SK-N-SH (cell line): ENCODE data around the gene CELSR1. TPM values are rescaled to one million over a fixed set of nuclear protein-coding genes. Genes with fewer than 3 reads are reported as not detected.

Source experiments
- CTCF ChIA-PET: fragments of 300-600, 350-600 bp; formaldehyde crosslinking; extraction: SDS; loops from one replicate; lab custom pipeline; 2021; lab: Yijun Ruan, JAX
- POLR2A ChIA-PET: fragments of 350-600 bp; sonication (Branson Sonifier 250); formaldehyde crosslinking; extraction: SDS; loops from one replicate; lab custom pipeline; 2020; ENCODE audit warnings: antibody characterized with exemption, inconsistent platforms; lab: Yijun Ruan, JAX
- DNase-seq: peaks from one replicate; pipeline ENCODE4 v3.0.0; 2012
- H2AFZ ChIP-seq: fragments of 200-600 bp; sonication (generic); 2 replicates; pipeline ENCODE4 v1.8.1; 2016; ENCODE audit warnings: antibody characterized with exemption, mild to moderate bottlenecking, low read depth
- H3F3A ChIP-seq: fragments of 200-600 bp; sonication (generic); replicated peaks from 2 replicates; pipeline ENCODE3; 2016; ENCODE audit warnings: antibody characterized with exemption, mild to moderate bottlenecking; ENCODE audit not compliant: insufficient read depth
- H3K27ac ChIP-seq, 2 experiments: fragments of 200-500 bp in 1 of 2; fragments of 200-600 bp in 1 of 2; sonication (Bioruptor generic) in 1 of 2; sonication (generic), shearing (Covaris generic) in 1 of 2; 2 replicates each; pipeline versions ENCODE4 v1.5.1 to v1.6.1; 2014 to 2016; ENCODE audit warnings: low read depth in 2 of 2, inconsistent platforms in 1 of 2, low read length in 1 of 2, mild to moderate bottlenecking in 1 of 2, mixed read lengths in 1 of 2
- H3K27me3 ChIP-seq: fragments of 200-600 bp; sonication (generic), shearing (Covaris generic); 2 replicates; pipeline ENCODE4 v1.6.1; 2016; ENCODE audit warnings: mixed run types; ENCODE audit not compliant: insufficient read depth
- H3K36me3 ChIP-seq, 2 experiments: fragments of 200-500 bp in 1 of 2; fragments of 200-600 bp in 1 of 2; sonication (Bioruptor generic) in 1 of 2; sonication (generic) in 1 of 2; replicated peaks in 1 of 2; 2 replicates each; pipeline versions ENCODE3 to v1.5.1; 2014 to 2016; ENCODE audit warnings: low read length in 1 of 2, mild to moderate bottlenecking in 1 of 2; ENCODE audit not compliant: insufficient read depth in 2 of 2, control insufficient read depth in 1 of 2
- H3K4me1 ChIP-seq, 2 experiments: fragments of 200-500 bp in 1 of 2; fragments of 200-600 bp in 1 of 2; sonication (Bioruptor generic) in 1 of 2; sonication (generic), shearing (Covaris generic) in 1 of 2; 2 replicates each; pipeline versions ENCODE4 v1.5.1 to v1.6.1; 2014 to 2016; ENCODE audit warnings: low read depth in 1 of 2, low read length in 1 of 2, mixed run types in 1 of 2; ENCODE audit not compliant: insufficient read depth in 2 of 2, control insufficient read depth in 1 of 2
- H3K4me2 ChIP-seq: fragments of 200-600 bp; sonication (generic), shearing (Covaris generic); 2 replicates; pipeline ENCODE4 v1.6.1; 2017; ENCODE audit warnings: mixed run types
- H3K4me3 ChIP-seq, 2 experiments: fragments of 200-500 bp in 1 of 2; fragments of 200-600 bp in 1 of 2; sonication (Bioruptor generic) in 1 of 2; sonication (generic), shearing (Covaris generic) in 1 of 2; 2 replicates each; pipeline versions ENCODE4 v1.5.1 to v1.8.1; 2014 to 2016; ENCODE audit warnings: low read depth in 2 of 2, inconsistent platforms in 1 of 2, low read length in 1 of 2, mild to moderate bottlenecking in 1 of 2, mixed read lengths in 1 of 2, moderate library complexity in 1 of 2
- H3K79me2 ChIP-seq: fragments of 200-600 bp; sonication (generic); 2 replicates; pipeline ENCODE4 v1.8.1; 2017; ENCODE audit warnings: mild to moderate bottlenecking; ENCODE audit not compliant: insufficient read depth
- H3K9ac ChIP-seq: fragments of 200-600 bp; sonication (generic); 2 replicates; pipeline ENCODE4 v1.6.1; 2017; ENCODE audit warnings: mixed run types
- H3K9me2 ChIP-seq: fragments of 200-600 bp; sonication (generic); 2 replicates; pipeline ENCODE4 v1.6.1; 2017; ENCODE audit warnings: mixed run types
- H3K9me3 ChIP-seq: fragments of 200-600 bp; sonication (generic); 2 replicates; pipeline ENCODE4 v1.6.1; 2017; ENCODE audit warnings: mixed run types, mild to moderate bottlenecking, moderate library complexity
- H4K20me1 ChIP-seq: fragments of 200-600 bp; sonication (generic); 2 replicates; pipeline ENCODE4 v1.6.1; 2017; ENCODE audit warnings: mild to moderate bottlenecking, mixed run types; ENCODE audit not compliant: insufficient read depth
- CHD2 ChIP-seq: fragments of 150-350 bp; IDR thresholded peaks from 2 replicates; pipeline ENCODE4 v1.6.1; 2018; ENCODE audit warnings: low read length; ENCODE audit not compliant: partially characterized antibody
- ELF1 ChIP-seq: IDR thresholded peaks from 2 replicates; pipeline ENCODE4 v1.4.0; 2012
- EZH2phosphoT487 ChIP-seq: fragments of 200-600 bp; sonication (generic); IDR thresholded peaks from 2 replicates; pipeline ENCODE4 v1.6.1; 2017; ENCODE audit warnings: low read depth, mixed run types, mild to moderate bottlenecking, antibody characterized with exemption, moderate library complexity, borderline replicate concordance
- GABPA ChIP-seq: IDR thresholded peaks from 2 replicates; pipeline ENCODE4 v1.4.0; 2012; ENCODE audit warnings: low read depth, mild to moderate bottlenecking
- GATA2 ChIP-seq: sonication (generic); formaldehyde crosslinking; IDR thresholded peaks from 2 replicates; pipeline ENCODE4 v1.5.0; 2020; ENCODE audit warnings: mild to moderate bottlenecking, missing genetic modification reagents
- JUND ChIP-seq: IDR thresholded peaks from 2 replicates; pipeline ENCODE4 v1.4.0; 2012
- MEF2A ChIP-seq: IDR thresholded peaks from 2 replicates; pipeline ENCODE4 v1.4.0; 2012; ENCODE audit warnings: low read depth, borderline replicate concordance
- NFIC ChIP-seq: IDR thresholded peaks from 2 replicates; pipeline ENCODE4 v1.4.0; 2012; ENCODE audit warnings: borderline replicate concordance
- NRF1 ChIP-seq: IDR thresholded peaks from 2 replicates; pipeline ENCODE4 v1.6.1; 2012; ENCODE audit warnings: low read depth, mild to moderate bottlenecking, low read length
- RAD21 ChIP-seq: IDR thresholded peaks from 2 replicates; pipeline ENCODE4 v1.6.1; 2012; ENCODE audit warnings: mild to moderate bottlenecking, low read length
- RCOR1 ChIP-seq: fragments of 150-350 bp; IDR thresholded peaks from 2 replicates; pipeline ENCODE4 v1.6.1; 2017; ENCODE audit warnings: antibody characterized with exemption, low read length
- RFX5 ChIP-seq: IDR thresholded peaks from 2 replicates; pipeline ENCODE4 v1.6.1; 2012; ENCODE audit warnings: mild to moderate bottlenecking, improper control_type of control experiment, low read length
- RXRA ChIP-seq: IDR thresholded peaks from 2 replicates; pipeline ENCODE4 v1.4.0; 2012; ENCODE audit warnings: low read depth, mild to moderate bottlenecking, borderline replicate concordance
- SIN3A ChIP-seq: IDR thresholded peaks from 2 replicates; pipeline ENCODE4 v1.6.1; 2012; ENCODE audit warnings: low read depth, mild to moderate bottlenecking, low read length, moderate library complexity, borderline replicate concordance
- SMC3 ChIP-seq: IDR thresholded peaks from 2 replicates; pipeline ENCODE4 v1.6.1; 2012; ENCODE audit warnings: low read depth, low read length, improper control_type of control experiment
- TAF1 ChIP-seq: IDR thresholded peaks from 2 replicates; pipeline ENCODE4 v1.6.1; 2012; ENCODE audit warnings: low read depth, mild to moderate bottlenecking, low read length, moderate library complexity, borderline replicate concordance
- TCF12 ChIP-seq: IDR thresholded peaks from 2 replicates; pipeline ENCODE4 v1.4.0; 2012
- WGBS: methylation state at CpG from one replicate; pipeline ENCODE4 v1.1.6; 2017; ENCODE audit warnings: low lambda C conversion rate; 5-methylcytosine and 5-hydroxymethylcytosine counted together
- polyA plus RNA-seq, 3 experiments: library from polyadenylated mRNA; depleted of rRNA; stranded (reverse); fragments of >200 nt; gene quantifications; 2 replicates each; pipeline ENCODE4 v1.2.3, GENCODE V29; 2012
- TF ChIP-seq, protein P1 (sequence below): IDR thresholded peaks from 2 replicates; pipeline ENCODE4 v1.4.0; 2012; ENCODE audit warnings: low read depth
- TF ChIP-seq, protein P2 (sequence below): IDR thresholded peaks from 2 replicates; pipeline ENCODE4; 2012
- TF ChIP-seq, protein P3 (sequence below): IDR thresholded peaks from 2 replicates; pipeline ENCODE4 v1.4.0; 2012; ENCODE audit warnings: low read depth, borderline replicate concordance
- TF ChIP-seq, protein P4 (sequence below): fragments of 150-350 bp; IDR thresholded peaks from 2 replicates; pipeline ENCODE4 v1.6.1; 2016; ENCODE audit warnings: mild to moderate bottlenecking, low read depth, low read length
- TF ChIP-seq, protein P5 (sequence below): fragments of 200-600 bp; sonication (generic); IDR thresholded peaks from 2 replicates; pipeline ENCODE4 v1.6.1; 2017; ENCODE audit warnings: antibody characterized with exemption, mild to moderate bottlenecking, moderate library complexity
- TF ChIP-seq, protein P6 (sequence below): IDR thresholded peaks from 2 replicates; pipeline ENCODE4 v1.4.0; 2012; ENCODE audit warnings: low read depth, borderline replicate concordance

The CELSR1 gene
- polyA plus RNA-seq, 1 of the 3 experiments (the other 2 are of a cell fraction) = 5.0 TPM

DNA sequence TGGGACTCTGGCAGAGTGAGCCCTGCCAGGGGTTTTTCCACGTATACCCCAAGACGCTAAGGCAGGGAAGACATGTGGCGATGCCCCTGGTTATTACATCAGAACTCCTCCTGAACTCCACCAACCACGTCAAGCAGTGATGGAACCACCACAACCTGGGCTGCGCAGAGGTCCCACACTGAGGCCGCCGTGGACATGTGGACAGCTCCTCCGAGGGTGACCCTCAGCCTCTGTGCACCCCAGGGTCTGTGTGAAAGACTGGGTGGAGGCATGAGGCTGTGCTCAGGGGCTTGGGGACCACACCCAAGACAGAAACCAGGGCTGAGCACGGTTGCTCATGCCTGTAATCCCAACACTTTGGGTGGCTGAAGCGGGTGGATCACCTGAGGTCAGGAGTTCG is 149.7 kb downstream of the CELSR1 start:
- POLR2A ChIA-PET = no interaction called here
- Histone ChIP-seq H4K20me1 (no peaks in the 10 kb centered on the region), H3K9me3 (no peaks in the 10 kb centered on the region), H3K27me3 (no peaks in the 10 kb centered on the region), H3K4me2 (no peak overlapping the region), H3K9me2 (no peaks in the 10 kb centered on the region), H3K36me3 (no peaks in the 10 kb centered on the region), H3K79me2 (no peaks in the 10 kb centered on the region), H3F3A (no peaks in the 10 kb centered on the region), H2AFZ (no peak overlapping the region), H3K4me3 (no peak overlapping the region), H3K27ac (no peak overlapping the region), H3K9ac (no peak overlapping the region), H3K4me1 (no peaks in the 10 kb centered on the region; a peak in 1 of 4 replicates)
- CTCF ChIA-PET = interaction anchor here (1.4 kb wide), 1 partner anchor 20 kb away, joined by 3 read pairs; no protein-coding TSS in a partner anchor
- no peak for TF ChIP-seq ELF1
- TF ChIP-seq, protein P1, sequence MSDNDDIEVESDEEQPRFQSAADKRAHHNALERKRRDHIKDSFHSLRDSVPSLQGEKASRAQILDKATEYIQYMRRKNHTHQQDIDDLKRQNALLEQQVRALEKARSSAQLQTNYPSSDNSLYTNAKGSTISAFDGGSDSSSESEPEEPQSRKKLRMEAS = no peak
- no peak for TF ChIP-seq MEF2A
- TF ChIP-seq TCF12 = no peak
- TF ChIP-seq, protein P2, sequence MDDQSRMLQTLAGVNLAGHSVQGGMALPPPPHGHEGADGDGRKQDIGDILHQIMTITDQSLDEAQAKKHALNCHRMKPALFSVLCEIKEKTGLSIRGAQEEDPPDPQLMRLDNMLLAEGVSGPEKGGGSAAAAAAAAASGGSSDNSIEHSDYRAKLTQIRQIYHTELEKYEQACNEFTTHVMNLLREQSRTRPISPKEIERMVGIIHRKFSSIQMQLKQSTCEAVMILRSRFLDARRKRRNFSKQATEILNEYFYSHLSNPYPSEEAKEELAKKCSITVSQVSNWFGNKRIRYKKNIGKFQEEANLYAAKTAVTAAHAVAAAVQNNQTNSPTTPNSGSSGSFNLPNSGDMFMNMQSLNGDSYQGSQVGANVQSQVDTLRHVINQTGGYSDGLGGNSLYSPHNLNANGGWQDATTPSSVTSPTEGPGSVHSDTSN = no peak
- TF ChIP-seq NFIC = no peak
- TF ChIP-seq CHD2 = no peak
- no peak for TF ChIP-seq JUND
- TF ChIP-seq GATA2 = no peak
- TF ChIP-seq RAD21 = no peak
- no peak for TF ChIP-seq GABPA
- TF ChIP-seq SIN3A = no peak
- TF ChIP-seq SMC3 = no peak
- TF ChIP-seq TAF1 = no peak
- TF ChIP-seq EZH2phosphoT487 = no peak
- no peak for TF ChIP-seq RFX5
- no peak for TF ChIP-seq NRF1
- TF ChIP-seq, protein P3, sequence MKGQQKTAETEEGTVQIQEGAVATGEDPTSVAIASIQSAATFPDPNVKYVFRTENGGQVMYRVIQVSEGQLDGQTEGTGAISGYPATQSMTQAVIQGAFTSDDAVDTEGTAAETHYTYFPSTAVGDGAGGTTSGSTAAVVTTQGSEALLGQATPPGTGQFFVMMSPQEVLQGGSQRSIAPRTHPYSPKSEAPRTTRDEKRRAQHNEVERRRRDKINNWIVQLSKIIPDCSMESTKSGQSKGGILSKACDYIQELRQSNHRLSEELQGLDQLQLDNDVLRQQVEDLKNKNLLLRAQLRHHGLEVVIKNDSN = no peak
- no peak for TF ChIP-seq RCOR1
- TF ChIP-seq RXRA = no peak
- no peak for DNase-seq
- 89% methylated on average over 10 of the region's 11 CpGs for WGBS

DNA sequence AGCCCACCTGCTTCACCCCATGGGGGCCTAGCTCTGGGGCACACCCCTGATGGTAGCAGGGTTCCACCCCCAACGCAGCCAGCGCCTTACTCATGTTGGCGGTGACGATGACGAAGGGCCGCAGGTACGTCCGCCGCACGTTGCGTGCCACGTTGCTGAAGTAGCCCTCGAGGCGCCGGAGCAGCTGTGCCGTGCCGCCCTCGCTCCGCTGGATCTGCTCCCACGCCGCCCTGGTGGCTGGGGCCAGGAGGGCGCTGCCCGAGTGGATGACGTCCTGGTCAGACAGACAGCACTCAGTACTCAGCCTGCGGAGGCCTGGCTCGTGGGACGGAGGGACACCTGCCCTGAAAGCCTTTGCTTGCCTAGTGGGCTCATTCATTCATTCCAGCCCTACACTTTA is 151.1 kb downstream of the CELSR1 start:
- Histone ChIP-seq H3K27me3 (no peaks in the 10 kb centered on the region), H3K4me1 (no peaks in the 10 kb centered on the region; a peak in 1 of 4 replicates), H3K4me3 (no peak overlapping the region), H4K20me1 (no peaks in the 10 kb centered on the region), H3K4me2 (no peak overlapping the region), H3K9me3 (no peaks in the 10 kb centered on the region), H2AFZ (no peak overlapping the region), H3F3A (no peaks in the 10 kb centered on the region), H3K79me2 (no peaks in the 10 kb centered on the region), H3K9ac (no peak overlapping the region), H3K9me2 (no peaks in the 10 kb centered on the region), H3K36me3 (no peaks in the 10 kb centered on the region), H3K27ac (no peak overlapping the region)
- DNase-seq = no peak
- ChIA-PET POLR2A (no interaction called here), CTCF (interaction anchor here (1.4 kb wide), 2 partner anchors 9 to 19 kb away, joined by 3 read pairs; no protein-coding TSS in a partner anchor)
- 85% methylated on average over 23 of the region's 27 CpGs for WGBS
- no peak for TF ChIP-seq SIN3A
- TF ChIP-seq, protein P4, sequence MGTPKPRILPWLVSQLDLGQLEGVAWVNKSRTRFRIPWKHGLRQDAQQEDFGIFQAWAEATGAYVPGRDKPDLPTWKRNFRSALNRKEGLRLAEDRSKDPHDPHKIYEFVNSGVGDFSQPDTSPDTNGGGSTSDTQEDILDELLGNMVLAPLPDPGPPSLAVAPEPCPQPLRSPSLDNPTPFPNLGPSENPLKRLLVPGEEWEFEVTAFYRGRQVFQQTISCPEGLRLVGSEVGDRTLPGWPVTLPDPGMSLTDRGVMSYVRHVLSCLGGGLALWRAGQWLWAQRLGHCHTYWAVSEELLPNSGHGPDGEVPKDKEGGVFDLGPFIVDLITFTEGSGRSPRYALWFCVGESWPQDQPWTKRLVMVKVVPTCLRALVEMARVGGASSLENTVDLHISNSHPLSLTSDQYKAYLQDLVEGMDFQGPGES = no peak
- no peak for TF ChIP-seq RCOR1
- TF ChIP-seq, protein P5, sequence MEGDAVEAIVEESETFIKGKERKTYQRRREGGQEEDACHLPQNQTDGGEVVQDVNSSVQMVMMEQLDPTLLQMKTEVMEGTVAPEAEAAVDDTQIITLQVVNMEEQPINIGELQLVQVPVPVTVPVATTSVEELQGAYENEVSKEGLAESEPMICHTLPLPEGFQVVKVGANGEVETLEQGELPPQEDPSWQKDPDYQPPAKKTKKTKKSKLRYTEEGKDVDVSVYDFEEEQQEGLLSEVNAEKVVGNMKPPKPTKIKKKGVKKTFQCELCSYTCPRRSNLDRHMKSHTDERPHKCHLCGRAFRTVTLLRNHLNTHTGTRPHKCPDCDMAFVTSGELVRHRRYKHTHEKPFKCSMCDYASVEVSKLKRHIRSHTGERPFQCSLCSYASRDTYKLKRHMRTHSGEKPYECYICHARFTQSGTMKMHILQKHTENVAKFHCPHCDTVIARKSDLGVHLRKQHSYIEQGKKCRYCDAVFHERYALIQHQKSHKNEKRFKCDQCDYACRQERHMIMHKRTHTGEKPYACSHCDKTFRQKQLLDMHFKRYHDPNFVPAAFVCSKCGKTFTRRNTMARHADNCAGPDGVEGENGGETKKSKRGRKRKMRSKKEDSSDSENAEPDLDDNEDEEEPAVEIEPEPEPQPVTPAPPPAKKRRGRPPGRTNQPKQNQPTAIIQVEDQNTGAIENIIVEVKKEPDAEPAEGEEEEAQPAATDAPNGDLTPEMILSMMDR = peak; percentile 14; the same call in 1 of the 2 replicates
- no peak for TF ChIP-seq TCF12
- TF ChIP-seq, protein P6, sequence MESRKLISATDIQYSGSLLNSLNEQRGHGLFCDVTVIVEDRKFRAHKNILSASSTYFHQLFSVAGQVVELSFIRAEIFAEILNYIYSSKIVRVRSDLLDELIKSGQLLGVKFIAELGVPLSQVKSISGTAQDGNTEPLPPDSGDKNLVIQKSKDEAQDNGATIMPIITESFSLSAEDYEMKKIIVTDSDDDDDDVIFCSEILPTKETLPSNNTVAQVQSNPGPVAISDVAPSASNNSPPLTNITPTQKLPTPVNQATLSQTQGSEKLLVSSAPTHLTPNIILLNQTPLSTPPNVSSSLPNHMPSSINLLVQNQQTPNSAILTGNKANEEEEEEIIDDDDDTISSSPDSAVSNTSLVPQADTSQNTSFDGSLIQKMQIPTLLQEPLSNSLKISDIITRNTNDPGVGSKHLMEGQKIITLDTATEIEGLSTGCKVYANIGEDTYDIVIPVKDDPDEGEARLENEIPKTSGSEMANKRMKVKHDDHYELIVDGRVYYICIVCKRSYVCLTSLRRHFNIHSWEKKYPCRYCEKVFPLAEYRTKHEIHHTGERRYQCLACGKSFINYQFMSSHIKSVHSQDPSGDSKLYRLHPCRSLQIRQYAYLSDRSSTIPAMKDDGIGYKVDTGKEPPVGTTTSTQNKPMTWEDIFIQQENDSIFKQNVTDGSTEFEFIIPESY = no peak
